D341Med (cell line): ENCODE data around the gene CCDC93.

ENCODE experiments used
- DNase-seq: peaks from one replicate; pipeline ENCODE4 v3.0.0; 2012; ENCODE audit warnings: low spot score

Gene CCDC93

DNA sequence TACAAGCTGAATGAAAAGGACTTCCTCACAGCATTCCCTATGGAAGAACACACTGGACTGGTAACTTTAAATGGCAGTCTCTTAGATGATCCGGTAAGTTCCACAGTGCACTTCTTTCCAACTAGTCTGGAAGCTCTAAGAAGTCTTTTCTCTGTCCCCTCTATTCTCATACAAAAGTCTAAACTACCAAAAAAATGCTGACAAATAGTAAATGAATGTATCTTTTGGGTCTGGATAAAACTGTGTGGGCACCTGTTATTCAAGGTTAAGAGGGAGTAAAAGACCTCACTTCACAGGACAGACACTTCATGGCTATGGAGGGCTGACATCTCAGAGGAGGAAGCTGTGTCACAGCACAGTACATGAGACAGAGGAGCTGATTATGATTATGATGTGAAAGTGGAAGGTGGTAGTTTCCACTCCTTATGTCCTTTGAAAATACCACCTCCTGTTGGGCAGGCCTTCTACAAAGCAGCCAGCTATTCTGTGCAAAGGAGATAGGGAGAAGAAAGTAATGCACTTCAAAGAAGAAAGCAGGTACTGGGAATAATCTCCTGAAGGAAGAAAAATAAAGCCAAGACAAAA, 23.9 kb downstream of the CCDC93 start:
- DNase-seq, result no peak

DNA sequence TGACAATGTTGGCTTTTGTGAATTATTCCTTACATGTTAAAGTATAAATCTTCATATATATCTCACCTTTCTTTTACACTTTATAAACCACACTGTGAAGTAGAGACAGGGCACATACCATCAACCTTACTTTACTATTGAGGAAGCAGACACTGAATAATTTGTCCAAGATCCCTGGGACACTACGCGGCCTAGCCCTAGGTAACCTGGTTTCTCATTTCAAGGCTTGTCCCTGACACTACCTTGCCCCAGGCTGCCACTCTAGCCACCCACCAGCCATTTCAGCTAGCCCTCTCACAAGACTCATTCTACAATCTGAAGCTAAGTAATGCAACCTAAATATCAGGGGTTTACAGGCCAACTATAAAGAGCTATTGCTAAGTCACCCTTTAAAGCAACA, 26.7 kb downstream of the CCDC93 start:
- DNase-seq, result no peak

DNA sequence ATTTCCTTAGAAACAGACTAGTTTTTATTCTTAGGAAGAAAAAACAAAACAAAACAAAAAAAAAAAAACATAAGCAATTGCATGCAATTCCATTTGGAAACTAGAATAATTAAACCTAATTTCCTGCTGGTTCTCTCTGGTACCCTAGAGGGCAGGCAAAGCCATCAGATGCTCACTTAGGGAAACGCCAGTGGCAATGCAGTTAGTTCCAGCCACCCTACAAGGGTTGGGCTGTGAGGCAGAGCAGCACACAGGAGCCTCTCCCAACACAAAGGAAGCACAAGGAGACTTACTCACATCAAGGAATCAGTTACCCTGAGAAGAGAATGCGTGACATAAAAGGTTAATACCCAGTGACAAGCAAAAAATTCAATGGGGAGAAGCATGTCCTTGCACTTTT, 28.8 kb downstream of the CCDC93 start:
- DNase-seq, result no peak

DNA sequence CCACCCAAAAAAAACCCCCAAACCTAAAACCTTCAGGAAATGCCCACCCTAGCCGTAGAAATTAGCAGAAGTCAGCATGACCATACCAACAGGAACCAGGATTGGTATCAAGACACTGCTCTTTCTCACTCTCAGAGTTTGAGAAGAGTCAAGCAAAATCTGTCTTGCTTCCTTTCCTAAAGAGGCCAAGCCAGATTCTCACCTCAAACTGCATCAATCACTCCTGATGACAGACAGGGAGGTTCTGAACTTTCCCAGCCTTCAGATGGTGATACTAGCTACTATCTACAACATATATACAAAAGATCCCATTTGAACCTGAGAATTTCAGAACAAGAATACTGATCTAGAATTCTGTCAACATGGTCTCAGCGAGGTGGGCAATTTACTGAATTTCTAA, 29.7 kb downstream of the CCDC93 start:
- no peak for DNase-seq

DNA sequence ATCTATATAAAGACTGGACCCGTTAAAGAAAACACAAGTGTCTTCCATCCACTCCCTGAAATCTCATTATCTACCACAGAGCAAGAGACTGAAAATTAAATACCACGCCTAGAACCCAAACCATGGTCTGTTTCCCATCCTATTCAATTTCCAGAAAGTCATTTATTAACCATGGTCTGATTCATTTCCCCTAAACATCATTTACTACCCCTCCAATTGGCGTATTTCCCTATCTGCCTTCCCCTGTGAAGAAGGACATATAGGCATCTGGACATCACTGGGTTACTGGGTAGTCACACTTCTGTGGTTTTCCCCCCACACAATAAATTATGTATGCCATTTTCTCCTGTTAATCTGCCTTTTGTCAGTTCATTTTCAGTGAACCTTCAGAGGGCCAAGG, 30.8 kb downstream of the CCDC93 start:
- no peak for DNase-seq

DNA sequence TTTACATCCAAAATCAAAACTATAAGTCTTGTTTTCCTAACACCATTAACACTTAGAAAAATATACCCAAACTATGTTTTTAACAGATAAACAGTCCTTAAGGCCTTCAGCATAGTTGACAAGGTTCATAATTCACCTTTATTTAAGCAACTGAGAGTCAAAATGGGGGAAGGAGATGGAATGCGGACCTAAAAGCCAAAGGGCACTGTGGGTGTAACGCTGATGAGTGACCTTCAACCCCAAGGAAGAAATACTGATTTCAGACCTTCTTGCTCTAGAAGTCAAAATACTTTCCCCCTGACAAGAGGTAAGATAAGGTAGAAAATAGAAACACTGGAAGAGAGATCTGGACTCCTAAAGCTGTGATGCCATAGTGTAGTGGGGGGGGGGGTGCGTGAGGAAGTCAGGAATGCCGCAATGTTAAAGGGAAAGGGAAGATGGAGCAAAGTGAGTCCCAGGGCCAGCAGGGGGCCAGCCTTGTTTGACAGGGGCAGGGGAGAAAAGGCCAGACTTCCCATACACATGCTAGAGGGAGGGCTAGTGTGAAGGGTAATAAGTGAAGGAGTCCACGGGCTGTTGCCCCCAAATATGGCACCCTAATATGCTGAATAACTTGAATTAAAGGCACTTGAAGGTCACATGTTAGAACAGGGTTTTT, 31.4 kb downstream of the CCDC93 start:
- no peak for DNase-seq

DNA sequence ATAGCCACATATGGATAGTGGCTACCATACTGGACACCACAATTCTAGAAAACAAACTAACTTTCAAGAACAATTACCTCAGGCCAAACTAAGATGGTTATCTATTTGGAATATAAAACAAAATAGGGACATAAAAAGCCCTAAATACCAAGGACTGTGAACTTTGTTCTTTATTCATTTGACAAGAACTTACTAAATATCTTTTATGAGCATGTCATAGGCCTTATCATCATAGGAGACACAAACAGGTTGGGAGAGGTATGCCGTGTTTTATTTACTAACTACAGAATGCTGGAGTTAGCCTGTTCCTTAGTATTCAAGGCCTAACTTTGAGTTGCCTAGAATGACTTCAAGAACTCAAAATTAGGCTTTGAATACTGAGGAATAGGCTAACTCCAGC, 32.1 kb downstream of the CCDC93 start:
- DNase-seq, result no peak

DNA sequence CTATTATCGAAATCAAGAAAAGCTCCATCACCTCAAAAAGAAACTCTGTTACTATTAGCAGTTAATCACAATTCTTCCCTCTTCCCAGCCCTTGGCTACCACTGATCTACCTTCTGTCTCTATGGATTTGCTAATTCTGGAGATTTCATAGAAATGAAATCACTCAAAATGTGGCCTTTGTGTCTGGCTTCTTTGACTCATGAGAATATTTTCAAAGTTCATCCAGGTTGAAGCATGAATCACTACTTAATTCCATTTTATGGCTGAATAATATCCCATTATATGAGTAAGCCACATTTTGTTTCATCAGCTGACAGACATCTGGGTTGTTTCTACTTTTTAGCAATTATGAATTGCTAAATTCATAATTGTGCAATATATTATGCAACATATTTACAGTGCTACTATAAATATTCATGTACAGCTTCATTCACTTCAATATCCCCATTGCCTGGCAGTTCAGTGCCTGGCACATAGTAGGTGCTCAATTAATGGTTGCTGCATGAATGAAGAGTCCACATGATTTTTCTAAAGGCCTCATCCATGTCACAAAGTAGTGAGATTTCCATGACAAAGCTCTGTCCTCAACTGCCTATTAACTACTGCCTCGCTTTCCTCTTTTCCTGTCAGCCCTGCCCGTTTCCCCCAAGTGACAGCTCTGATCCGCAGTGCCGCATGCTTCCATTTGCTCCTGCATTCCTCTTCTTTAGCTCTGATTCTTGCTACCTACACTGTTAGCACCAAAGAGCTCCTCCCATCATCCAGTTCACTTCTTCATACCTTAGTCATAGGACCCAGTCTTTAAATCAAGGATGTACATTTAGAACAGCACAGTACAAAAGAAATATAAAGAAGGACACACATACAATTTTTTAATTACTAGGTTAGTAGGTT, 32.8 kb downstream of the CCDC93 start:
- DNase-seq, result no peak

DNA sequence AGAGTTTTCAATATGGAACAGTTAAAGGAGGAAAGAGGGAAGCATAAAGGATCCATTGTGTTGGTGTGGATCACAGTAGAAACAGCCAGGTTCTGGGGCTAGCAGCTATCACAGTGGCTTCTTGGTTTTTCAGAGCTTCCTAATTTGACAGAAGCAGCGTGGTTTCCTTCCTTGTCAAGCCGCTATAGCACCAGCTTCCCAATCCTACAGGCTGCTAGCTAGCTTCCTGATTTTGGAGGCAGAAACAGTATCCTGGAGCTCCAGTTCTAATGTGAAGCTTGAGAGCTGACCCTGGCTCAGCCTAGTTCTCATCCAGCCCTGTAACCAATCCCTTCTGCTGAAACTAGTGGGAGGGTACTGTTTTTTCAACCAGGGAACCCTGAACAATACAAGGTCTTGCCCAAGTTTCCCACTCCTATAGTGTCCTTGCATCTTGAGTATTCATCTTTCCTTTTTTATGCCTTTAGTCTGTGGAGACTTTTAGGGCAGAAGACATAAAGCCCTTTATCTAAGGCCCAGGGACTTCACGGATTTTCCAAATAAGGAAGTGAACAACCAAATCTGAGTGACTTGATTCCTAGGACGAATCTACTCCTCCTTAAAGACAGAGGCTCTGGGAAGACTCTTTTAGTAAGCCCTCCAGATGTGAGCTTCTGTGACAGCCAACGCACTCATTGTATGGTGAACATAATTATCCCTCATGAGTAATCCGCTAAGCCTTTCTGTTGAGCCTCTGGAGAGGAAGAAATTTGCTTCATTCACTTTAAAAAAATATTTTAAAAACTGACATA, 33.8 kb downstream of the CCDC93 start:
- peak; percentile 39 for DNase-seq

DNA sequence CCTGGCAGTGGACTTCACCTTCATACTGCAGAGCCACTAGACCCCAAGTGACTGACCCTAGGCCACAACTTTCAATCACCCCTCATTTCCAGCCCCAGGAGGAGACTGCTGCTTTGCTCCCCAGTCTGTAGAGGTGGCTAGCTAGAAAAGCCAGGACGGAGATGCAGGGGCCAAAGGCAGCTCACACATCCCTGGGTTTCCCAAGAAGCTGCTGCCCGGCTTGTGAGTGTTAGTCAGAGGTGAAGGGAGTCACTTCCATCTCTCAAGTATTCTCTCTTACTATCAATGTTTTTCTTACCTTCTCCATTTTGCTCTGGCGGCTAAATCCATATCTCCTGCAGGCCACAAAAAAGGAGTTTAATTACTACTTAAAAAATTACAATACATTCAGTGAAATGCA, 36.2 kb downstream of the CCDC93 start:
- DNase-seq, result no peak

DNA sequence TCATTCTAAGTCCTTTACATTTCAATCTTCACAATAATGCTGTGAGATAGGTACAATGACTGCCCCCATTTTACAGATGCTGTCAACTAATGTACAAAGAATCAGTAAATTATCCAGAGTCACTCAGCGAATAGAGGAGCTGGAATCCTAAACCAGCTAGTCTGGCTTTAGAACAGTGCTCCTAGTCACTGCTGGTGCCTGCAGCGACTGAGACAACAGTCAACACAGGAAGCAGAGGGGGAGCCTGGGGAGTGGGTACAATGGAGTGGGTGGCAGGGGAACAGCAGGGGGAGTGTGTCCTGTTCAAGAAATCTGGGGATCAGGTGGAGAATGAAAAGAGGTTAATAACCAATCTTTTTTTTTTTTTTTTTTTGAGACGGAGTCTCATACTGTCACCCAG, 37.3 kb downstream of the CCDC93 start:
- no peak for DNase-seq

DNA sequence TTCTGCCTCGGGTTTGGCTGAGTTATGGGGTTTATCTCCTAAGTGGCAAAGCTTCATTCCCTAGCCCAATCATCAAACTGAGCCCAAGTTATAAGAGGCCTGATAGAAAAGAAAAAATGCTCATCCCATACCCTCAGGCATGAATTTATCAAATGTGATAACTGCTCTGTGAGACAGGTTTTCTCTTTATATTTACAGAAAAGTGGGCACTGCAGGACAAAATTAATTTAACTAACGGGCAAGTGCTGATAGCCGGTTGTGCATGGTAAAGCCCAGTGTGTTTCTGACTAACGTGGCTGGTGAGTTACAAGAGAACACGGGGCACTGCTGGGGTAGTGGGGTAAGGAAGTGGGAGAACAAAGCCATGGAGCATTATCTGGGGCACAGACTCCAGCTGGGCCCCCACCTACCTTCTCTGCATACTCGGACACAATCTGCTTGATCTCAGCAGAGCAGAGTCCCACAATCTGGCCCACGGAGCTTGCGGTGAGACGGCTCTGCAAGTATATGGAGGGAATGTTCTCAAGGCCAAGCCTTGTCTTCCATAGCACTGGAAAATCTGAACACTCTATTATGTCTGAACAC, 40.3 kb downstream of the CCDC93 start:
- DNase-seq, result no peak

DNA sequence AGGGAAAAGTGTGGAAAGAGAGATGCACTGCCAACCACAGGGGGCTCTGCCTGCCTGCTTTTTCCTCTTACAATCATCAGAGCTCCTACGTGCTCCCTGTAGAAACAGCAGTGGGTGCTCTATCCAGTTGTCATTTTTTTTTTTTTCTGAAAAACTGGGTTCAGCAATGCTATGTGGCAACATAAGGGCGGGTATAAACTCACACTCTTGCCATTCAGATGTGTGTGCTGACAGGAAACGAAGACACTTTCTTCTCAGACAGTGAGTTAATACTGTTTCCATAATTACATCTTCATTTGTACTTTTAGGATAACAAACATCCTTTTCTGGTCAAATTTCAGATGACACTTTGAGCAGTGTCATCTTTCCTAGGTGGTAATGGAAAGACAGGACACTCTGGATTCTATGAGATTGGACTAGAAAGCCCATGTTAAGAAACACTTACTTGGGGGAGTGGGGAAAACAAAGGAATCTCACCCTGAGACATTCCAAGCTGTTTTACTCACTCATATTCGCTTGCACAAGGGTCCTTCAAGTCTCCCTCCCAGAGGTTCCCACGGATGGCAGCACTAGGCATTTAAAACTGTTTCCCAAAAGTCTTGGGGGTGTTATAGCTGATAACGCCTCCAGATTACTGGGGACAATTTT, 41.3 kb downstream of the CCDC93 start:
- no peak for DNase-seq

DNA sequence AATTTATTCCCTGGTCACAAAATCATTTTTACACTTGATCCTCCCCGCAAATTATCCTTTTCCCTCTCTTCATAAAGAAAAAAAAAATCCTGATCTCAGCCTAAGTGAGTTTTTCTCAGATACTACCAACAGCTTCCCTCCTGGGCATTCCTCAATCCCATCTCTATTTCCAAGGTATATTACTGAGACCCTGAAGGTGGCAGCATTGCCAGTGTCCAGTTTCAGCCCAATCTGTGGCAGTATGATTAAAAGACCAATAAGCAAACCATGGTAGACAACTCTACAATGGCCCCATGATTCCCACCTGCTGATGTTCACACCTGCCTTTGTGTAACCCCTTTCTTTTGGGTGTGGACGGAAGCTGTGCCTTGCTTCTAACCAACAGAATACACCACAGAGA, 45.1 kb downstream of the CCDC93 start:
- DNase-seq, result no peak

DNA sequence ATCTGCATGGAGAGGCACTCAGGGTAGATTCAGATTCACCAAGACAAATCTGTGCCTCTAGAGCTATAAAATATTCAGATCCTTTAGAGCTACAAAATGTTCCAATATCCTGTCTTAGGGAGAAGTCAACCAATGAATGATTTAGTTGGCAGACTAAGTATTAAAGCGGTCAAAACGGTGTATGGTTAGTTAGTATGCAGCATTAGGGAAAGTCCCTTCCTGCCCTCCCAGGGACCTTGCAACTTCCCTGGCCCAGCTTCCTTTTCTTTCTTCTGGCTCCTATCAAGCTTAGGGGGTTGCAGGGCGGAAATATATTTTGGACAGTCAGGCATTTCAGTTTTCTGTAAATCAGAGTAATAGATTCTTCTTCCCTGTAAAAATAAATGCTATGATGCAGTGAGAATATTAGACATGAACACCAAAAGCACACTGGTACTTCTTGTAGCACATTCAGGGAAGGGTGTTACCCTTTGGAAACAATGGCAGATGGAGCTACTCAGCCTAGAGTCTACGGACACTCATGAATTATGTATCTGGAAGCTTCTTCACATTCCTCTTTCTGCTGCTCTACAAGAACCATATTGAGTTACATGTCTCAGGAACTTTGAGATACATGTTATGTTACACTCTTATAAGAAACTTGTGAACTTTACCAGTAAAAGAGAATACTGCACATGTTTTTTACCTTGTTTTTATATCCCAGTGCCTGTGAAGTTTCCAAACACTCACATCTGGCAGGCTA, 45.7 kb downstream of the CCDC93 start:
- no peak for DNase-seq

DNA sequence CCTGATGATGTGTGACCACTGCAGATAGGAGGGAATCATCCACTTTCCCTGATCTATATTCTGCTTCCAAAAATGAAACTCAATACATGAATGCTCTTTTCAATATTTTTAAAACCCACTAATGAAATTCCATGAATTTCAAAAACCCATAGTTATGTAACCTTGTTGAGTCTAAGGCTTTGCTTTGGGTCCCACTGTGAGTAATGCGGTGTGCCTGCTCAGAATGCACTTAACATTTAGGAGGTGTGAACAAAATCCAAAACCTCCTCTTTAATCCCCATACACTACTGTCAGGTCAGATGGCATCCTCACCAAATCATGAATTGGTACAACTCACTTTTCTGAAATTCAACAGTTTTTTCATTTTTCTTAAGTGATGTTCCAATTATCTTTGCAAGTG, 50.4 kb downstream of the CCDC93 start:
- DNase-seq, result no peak

DNA sequence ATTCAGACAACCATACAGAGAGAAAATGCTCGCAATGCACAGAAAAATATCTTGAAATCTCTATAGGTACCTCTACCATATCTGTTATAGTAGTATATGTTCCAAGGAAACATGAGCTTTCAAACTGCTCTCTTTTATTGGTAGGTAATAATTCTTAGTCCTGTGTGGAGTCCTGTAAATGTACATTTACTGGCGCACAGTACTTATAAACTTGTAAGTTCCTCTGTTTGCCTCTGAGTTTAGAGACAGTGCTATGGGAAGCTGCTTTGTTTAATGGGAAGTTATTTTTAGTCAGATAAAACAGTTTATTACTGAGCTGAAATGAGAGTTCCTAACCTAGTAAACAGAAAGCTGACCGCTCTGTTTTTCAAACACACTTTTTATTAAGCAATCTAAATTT, 52.7 kb downstream of the CCDC93 start:
- no peak for DNase-seq

DNA sequence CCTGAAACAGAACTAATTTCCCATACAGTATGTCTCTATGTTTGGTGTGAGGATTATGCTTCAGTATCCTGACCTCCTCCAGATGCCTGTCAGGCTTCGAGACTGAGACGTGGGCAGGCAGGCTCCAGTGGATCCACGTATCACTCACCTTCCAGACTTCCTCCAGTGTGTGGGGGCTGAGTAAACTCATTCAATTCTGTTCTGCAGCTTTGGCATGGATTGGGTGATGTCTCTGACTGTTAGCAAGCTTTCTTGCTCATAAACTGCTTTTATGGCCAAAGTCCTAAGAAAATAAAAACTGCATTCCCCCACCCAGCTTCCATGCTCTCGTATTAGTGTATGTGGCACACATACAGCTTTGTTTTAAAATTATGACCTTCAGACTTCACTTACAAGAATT, 53.6 kb downstream of the CCDC93 start:
- no peak for DNase-seq

DNA sequence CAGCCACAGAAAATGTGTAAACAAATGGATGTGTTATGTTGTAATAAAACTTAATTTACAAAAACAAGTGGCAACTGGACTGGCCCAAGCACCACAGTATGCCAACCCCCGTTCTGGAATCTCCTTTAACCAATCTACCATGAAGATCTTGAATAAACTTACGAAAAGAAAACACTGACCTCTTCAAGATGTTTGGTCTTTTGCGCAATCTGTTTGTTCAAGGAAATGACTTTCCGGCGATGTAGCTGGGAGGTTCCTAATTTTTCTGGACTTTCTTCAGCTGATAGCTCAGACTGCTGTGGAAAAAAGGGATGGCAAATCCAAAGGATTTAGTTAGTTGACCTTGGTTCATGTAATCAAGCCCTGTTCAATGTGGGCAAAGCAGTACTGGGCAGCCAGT, 55.7 kb downstream of the CCDC93 start:
- no peak for DNase-seq

DNA sequence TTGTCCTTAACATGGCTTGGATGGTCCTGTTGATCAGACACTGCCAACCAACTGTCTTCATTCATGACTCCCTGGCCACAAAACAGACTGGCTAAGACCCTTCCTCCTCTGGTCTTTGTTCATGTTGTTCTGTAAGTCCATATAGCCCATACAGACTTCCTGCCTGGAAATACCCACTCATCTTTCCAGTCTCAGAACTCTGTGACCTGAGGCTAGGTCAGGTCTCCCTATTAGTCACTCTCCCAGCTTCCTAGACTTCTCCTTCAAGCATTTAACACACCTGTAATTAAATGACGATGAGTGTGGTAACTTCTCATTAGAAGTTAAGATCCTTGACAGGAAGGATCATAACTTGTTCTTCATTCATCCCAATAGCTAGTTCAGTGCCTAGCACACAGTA, 56.3 kb downstream of the CCDC93 start:
- DNase-seq, result no peak
